Endothelial cell of umbilical vein (primary cell): ENCODE measurements around the gene TNIK.

ENCODE experiments used
- CTCF ChIP-seq, 2 donors: IDR thresholded peaks; 1 replicate in 1 of 2; 2 replicates in 1 of 2; pipeline ENCODE4 v1.5.1; 2011; ENCODE audit warnings: low read length in 2 of 2, mild to moderate bottlenecking in 2 of 2, moderate library complexity in 2 of 2, control low read depth in 1 of 2, inconsistent platforms in 1 of 2, low read depth in 1 of 2; ENCODE audit not compliant: insufficient read depth in 1 of 2; ENCODE audit errors: extremely low read depth in 1 of 2
- GATA2 ChIP-seq: IDR thresholded peaks from 2 replicates; pipeline ENCODE4 v1.7.0; 2011; ENCODE audit warnings: low read depth, mild to moderate bottlenecking, moderate library complexity, mixed read lengths, low read length; ENCODE audit not compliant: insufficient read length, insufficient read depth
- MAX ChIP-seq: IDR thresholded peaks from 2 replicates; pipeline ENCODE4 v1.6.1; 2011; ENCODE audit not compliant: insufficient read depth, insufficient read length
- POLR2AphosphoS5 ChIP-seq: IDR thresholded peaks from 2 replicates; pipeline ENCODE4 v1.6.1; 2012; ENCODE audit warnings: low read depth, mild to moderate bottlenecking, control low read depth, low read length, moderate library complexity; ENCODE audit not compliant: insufficient read depth

- TF ChIP-seq GATA2: no peak
- no peak for TF ChIP-seq CTCF (IDR thresholded peaks at IDR 0.05; ENCODE audit: extremely low read depth in 1 of 2, insufficient read depth in 1 of 2, low read depth in 1 of 2, low read length in 2 of 2)
- TF ChIP-seq MAX: no peak
- peak; percentile 65 for TF ChIP-seq POLR2AphosphoS5
Observed at GRCh38 chr3:171459137-171459941, 866 bp downstream of the TNIK start.
